WTC11 (cell line): ENCODE results near the gene RABL6. TPM values are rescaled to one million over a fixed set of nuclear protein-coding genes. Genes with fewer than 3 reads are reported as not detected.

Source experiments
- ATF6 ChIP-seq: sonication (generic); formaldehyde crosslinking; IDR thresholded peaks from 2 replicates; pipeline ENCODE4 v1.8.1; 2023; ENCODE audit warnings: mild to moderate bottlenecking, missing genetic modification reagents
- CREB1 ChIP-seq: sonication (generic); formaldehyde crosslinking; IDR thresholded peaks from 2 replicates; pipeline ENCODE4 v1.8.0; 2023; ENCODE audit warnings: mild to moderate bottlenecking, missing genetic modification reagents
- CREM ChIP-seq: sonication (generic); formaldehyde crosslinking; IDR thresholded peaks from 2 replicates; pipeline ENCODE4 v1.8.1; 2022; ENCODE audit warnings: mild to moderate bottlenecking, missing genetic modification reagents, moderate library complexity
- E2F4 ChIP-seq: sonication (generic); formaldehyde crosslinking; IDR thresholded peaks from 2 replicates; pipeline ENCODE4 v1.8.1; 2022; ENCODE audit warnings: low read depth, mild to moderate bottlenecking, moderate library complexity, missing genetic modification reagents, borderline replicate concordance
- FOXP1 ChIP-seq: sonication (generic); formaldehyde crosslinking; IDR thresholded peaks from 2 replicates; pipeline ENCODE4 v1.8.0; 2022; ENCODE audit warnings: missing genetic modification reagents, mild to moderate bottlenecking, moderate library complexity, borderline replicate concordance
- GABPB1 ChIP-seq: sonication (generic); formaldehyde crosslinking; IDR thresholded peaks from 2 replicates; pipeline ENCODE4 v1.8.1; 2023; ENCODE audit warnings: mild to moderate bottlenecking, missing genetic modification reagents
- IRF2 ChIP-seq: sonication (generic); formaldehyde crosslinking; IDR thresholded peaks from 2 replicates; pipeline ENCODE4 v1.8.0; 2022; ENCODE audit warnings: low read depth, missing genetic modification reagents, borderline replicate concordance
- JAZF1 ChIP-seq: fragments of 250-450 bp; sonication (Bioruptor Pico); IDR thresholded peaks from 2 replicates; pipeline ENCODE4 v1.9.0; 2021; ENCODE audit warnings: moderate library complexity, mild to moderate bottlenecking, inconsistent platforms
- JUN ChIP-seq: sonication (generic); formaldehyde crosslinking; IDR thresholded peaks from 2 replicates; pipeline ENCODE4 v1.8.0; 2023; ENCODE audit warnings: mild to moderate bottlenecking, missing genetic modification reagents
- KAT7 ChIP-seq: sonication (generic); formaldehyde crosslinking; IDR thresholded peaks from 2 replicates; pipeline ENCODE4 v1.8.1; 2023; ENCODE audit warnings: missing genetic modification reagents, mild to moderate bottlenecking, borderline replicate concordance
- MLX ChIP-seq: sonication (generic); formaldehyde crosslinking; IDR thresholded peaks from 2 replicates; pipeline ENCODE4 v1.8.1; 2023; ENCODE audit warnings: mild to moderate bottlenecking, missing genetic modification reagents, moderate library complexity
- NFYB ChIP-seq: sonication (generic); formaldehyde crosslinking; conservative IDR thresholded peaks from 2 replicates; pipeline ENCODE4 v1.8.0; 2022; ENCODE audit warnings: low read depth, missing genetic modification reagents
- NR1H2 ChIP-seq: sonication (generic); formaldehyde crosslinking; IDR thresholded peaks from 2 replicates; pipeline ENCODE4 v1.9.0; 2021; ENCODE audit warnings: mild to moderate bottlenecking, moderate library complexity, missing genetic modification reagents
- NR3C1 ChIP-seq: sonication (generic); formaldehyde crosslinking; conservative IDR thresholded peaks from 2 replicates; pipeline ENCODE4 v1.8.1; 2023; ENCODE audit warnings: low read depth, mild to moderate bottlenecking, missing genetic modification reagents
- SMAD3 ChIP-seq: sonication (generic); formaldehyde crosslinking; IDR thresholded peaks from 2 replicates; pipeline ENCODE4 v1.8.0; 2022; ENCODE audit warnings: missing genetic modification reagents, mild to moderate bottlenecking, borderline replicate concordance
- SMAD4 ChIP-seq: sonication (generic); formaldehyde crosslinking; IDR thresholded peaks from 2 replicates; pipeline ENCODE4 v1.8.0; 2022; ENCODE audit warnings: mild to moderate bottlenecking, missing genetic modification reagents
- SP1 ChIP-seq: sonication (generic); formaldehyde crosslinking; conservative IDR thresholded peaks from 2 replicates; pipeline ENCODE4 v1.8.1; 2022; ENCODE audit warnings: missing genetic modification reagents
- TCF7 ChIP-seq: sonication (generic); formaldehyde crosslinking; IDR thresholded peaks from 2 replicates; pipeline ENCODE4 v1.8.0; 2022; ENCODE audit warnings: mild to moderate bottlenecking, low read depth, missing genetic modification reagents, moderate library complexity
- TEAD1 ChIP-seq: sonication (generic); formaldehyde crosslinking; IDR thresholded peaks from 2 replicates; pipeline ENCODE4 v1.8.0; 2022; ENCODE audit warnings: mild to moderate bottlenecking, missing genetic modification reagents
- USF1 ChIP-seq: sonication (generic); formaldehyde crosslinking; IDR thresholded peaks from 2 replicates; pipeline ENCODE4 v1.8.0; 2022; ENCODE audit warnings: mild to moderate bottlenecking, missing genetic modification reagents
- ZNF121 ChIP-seq: sonication (generic); formaldehyde crosslinking; IDR thresholded peaks from 2 replicates; pipeline ENCODE4 v1.8.0; 2023; ENCODE audit warnings: missing genetic modification reagents
- ZNF425 ChIP-seq: fragments of 250-450 bp; sonication (Bioruptor Pico); conservative IDR thresholded peaks from 2 replicates; pipeline ENCODE4 v1.9.0; 2021; ENCODE audit warnings: mild to moderate bottlenecking
- ZNF512 ChIP-seq: sonication (generic); formaldehyde crosslinking; IDR thresholded peaks from 2 replicates; pipeline ENCODE4 v1.8.1; 2022; ENCODE audit warnings: missing genetic modification reagents, borderline replicate concordance
- ZNF532 ChIP-seq: fragments of 250-450 bp; sonication (Bioruptor Pico); IDR thresholded peaks from 2 replicates; pipeline ENCODE4 v1.9.0; 2021; ENCODE audit warnings: mild to moderate bottlenecking, borderline replicate concordance
- ZSCAN18 ChIP-seq: fragments of 250-450 bp; sonication (Bioruptor Pico); IDR thresholded peaks from 2 replicates; pipeline ENCODE4 v2.1.2; 2022; ENCODE audit warnings: mild to moderate bottlenecking, moderate library complexity
- total RNA-seq: library from RNA; stranded (reverse); gene quantifications from 3 replicates; pipeline ENCODE4 v1.2.3, GENCODE V29; 2021

RABL6 gene
- total RNA-seq, 1 experiment from 2014 or later = 171 TPM

GRCh38 chr9:136885950-136886578, 78.3 kb downstream of the RABL6 start, which contains the start of gene TRAF2 (continued):
- TF ChIP-seq ZNF512 (CRISPR knock-in tag) (no peak), ZNF425 (CRISPR knock-in tag) (no peak), TEAD1 (CRISPR knock-in tag) (peak; percentile 82), CREB1 (CRISPR knock-in tag) (no peak), ZNF121 (CRISPR knock-in tag) (no peak), TCF7 (CRISPR knock-in tag) (no peak), NR3C1 (no peak), ZSCAN18 (CRISPR knock-in tag) (no peak), NR1H2 (CRISPR knock-in tag) (no peak), JAZF1 (CRISPR knock-in tag) (no peak), NFYB (peak; percentile 100), E2F4 (no peak), FOXP1 (CRISPR knock-in tag) (peak; percentile 74; the same call in 1 of the 2 replicates), ZNF532 (CRISPR knock-in tag) (no peak), ATF6 (CRISPR knock-in tag) (no peak), IRF2 (CRISPR knock-in tag) (no peak), JUN (CRISPR knock-in tag) (no peak), CREM (CRISPR knock-in tag) (peak; percentile 72; the same call in 1 of the 2 replicates), MLX (CRISPR knock-in tag) (no peak), USF1 (CRISPR knock-in tag) (peak; percentile 53; the same call in 1 of the 2 replicates), SP1 (CRISPR knock-in tag) (peak; percentile 78), SMAD3 (CRISPR knock-in tag) (no peak), KAT7 (CRISPR knock-in tag) (no peak; the same call in 1 of the 2 replicates), SMAD4 (no peak), GABPB1 (peak; percentile 39; the same call in 1 of the 2 replicates)
